Measurements from ENCODE around the gene REXO4.

GRCh38 chr9:133368249-133368881 is 49.4 kb downstream of the REXO4 start:
- TF ChIP-seq BCL11A (IDR thresholded peaks at IDR 0.05; ENCODE audit: low read depth in 2 of 2, low read length in 2 of 2) (no peak), EZH2 (IDR thresholded peaks at IDR 0.05; ENCODE audit: low read depth, low read length, severe bottlenecking) (no peak), POLR2A (IDR thresholded peaks at IDR 0.05; ENCODE audit: control extremely low read depth in 1 of 2, low read depth in 2 of 2, low read length in 2 of 2) (no peak), CEBPB (IDR thresholded peaks at IDR 0.05; ENCODE audit: low read depth, low read length) (no peak), NRF1 (IDR thresholded peaks at IDR 0.05; ENCODE audit: low read depth, low read length) (no peak), EP300 (IDR thresholded peaks at IDR 0.05; ENCODE audit: borderline replicate concordance in 1 of 2, low read depth in 2 of 2, low read length in 2 of 2) (no peak)
- TF ChIP-seq, protein P1, sequence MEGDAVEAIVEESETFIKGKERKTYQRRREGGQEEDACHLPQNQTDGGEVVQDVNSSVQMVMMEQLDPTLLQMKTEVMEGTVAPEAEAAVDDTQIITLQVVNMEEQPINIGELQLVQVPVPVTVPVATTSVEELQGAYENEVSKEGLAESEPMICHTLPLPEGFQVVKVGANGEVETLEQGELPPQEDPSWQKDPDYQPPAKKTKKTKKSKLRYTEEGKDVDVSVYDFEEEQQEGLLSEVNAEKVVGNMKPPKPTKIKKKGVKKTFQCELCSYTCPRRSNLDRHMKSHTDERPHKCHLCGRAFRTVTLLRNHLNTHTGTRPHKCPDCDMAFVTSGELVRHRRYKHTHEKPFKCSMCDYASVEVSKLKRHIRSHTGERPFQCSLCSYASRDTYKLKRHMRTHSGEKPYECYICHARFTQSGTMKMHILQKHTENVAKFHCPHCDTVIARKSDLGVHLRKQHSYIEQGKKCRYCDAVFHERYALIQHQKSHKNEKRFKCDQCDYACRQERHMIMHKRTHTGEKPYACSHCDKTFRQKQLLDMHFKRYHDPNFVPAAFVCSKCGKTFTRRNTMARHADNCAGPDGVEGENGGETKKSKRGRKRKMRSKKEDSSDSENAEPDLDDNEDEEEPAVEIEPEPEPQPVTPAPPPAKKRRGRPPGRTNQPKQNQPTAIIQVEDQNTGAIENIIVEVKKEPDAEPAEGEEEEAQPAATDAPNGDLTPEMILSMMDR (IDR thresholded peaks at IDR 0.05; ENCODE audit: control extremely low read depth in 1 of 3, insufficient read depth in 1 of 3, low read depth in 1 of 3, low read length in 3 of 3): no peak
- TF ChIP-seq, protein P2, sequence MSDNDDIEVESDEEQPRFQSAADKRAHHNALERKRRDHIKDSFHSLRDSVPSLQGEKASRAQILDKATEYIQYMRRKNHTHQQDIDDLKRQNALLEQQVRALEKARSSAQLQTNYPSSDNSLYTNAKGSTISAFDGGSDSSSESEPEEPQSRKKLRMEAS (IDR thresholded peaks at IDR 0.05): no peak

Measured in H1 (cell line).